Activated naive CD4-positive, alpha-beta T cell treated with anti-CD3 and anti-CD28 coated beads, Interleukin-2, amount 50 U/mL, for 16 hours (primary cell): Measurements from ENCODE around the gene HCFC1.

ENCODE experiments used
- DNase-seq: peaks from one replicate; pipeline ENCODE4 v3.0.0-alpha.2; 2020

Gene HCFC1

DNA sequence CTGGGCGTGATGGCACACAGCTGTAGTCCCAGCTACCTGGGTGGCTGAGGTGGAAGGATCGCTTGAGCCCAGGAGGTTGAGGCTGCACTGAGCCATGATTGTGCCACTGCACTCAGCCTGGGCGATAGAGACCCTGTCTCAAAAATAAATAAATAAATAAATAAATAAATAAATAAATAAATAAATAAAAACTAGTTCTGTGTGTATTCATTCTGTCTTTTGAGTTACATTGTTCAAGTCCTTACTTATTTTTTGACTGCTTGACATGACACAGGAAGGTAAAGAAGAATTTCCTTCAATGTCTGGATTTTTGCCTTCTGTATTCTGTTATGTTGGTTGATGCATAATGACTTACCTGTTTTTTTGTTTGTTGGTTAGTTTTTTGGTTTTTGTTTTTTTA, 34.6 kb downstream of the HCFC1 start:
- DNase-seq = no peak

DNA sequence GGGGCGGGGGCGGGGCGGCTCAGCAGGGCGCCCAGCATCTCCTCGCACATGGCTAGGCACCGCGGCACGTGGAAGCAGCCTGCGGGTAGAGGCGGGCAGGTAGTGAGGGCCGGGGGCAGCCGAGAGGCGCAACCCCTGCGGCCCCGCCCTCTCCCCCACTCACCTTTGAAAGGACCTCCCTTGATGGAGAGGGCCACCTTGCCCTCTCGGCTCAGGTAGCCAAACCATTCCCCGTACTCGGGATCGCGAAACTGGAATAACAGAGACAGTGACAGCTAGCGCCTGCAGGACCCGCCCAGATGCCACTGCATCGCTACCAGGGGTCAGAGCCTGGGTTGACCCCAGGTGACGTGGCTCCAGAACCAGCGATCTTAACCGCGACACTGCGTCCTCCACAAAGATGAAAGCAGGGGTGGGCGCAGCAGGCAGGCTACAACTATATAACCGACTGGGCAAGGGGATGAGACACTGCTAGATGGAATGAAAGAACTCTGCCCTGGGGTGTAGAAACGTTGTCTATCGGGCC, 36.2 kb downstream of the HCFC1 start:
- no peak for DNase-seq

DNA sequence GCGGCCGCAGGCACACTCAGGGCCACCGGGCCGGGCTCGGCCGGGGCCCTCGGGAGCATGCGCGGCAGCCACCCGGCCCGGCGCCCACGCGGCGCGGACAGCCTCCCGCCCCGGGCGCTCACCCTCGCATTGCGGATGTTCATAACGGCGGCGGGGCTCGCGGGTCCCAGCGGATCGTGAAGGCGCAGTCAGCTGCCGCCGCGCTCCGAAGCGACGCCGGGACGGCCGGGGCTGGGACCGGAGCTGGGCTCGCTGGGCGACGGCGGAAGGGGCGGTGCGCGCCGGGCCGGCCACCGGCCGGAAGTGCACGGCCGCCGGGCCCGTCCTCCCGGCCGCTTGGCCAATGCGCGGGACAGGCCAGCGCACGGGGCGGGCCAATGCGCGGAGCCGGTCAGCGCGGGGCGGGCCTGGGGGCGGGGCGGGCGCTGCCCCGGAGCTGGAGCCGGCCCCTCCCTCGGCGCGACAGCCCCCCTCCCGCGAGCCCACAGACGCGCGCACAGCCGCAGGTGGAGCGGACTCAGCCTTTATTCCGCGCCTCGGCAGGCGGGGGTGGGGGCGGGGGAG, 36.8 kb downstream of the HCFC1 start, which contains the start of gene NAA10:
NAA10 (minus strand) TSS at position 276 of the 564 bp plus-strand sequence; CDS start at position 143, 133 bp downstream.
- peak; percentile 66 for DNase-seq

DNA sequence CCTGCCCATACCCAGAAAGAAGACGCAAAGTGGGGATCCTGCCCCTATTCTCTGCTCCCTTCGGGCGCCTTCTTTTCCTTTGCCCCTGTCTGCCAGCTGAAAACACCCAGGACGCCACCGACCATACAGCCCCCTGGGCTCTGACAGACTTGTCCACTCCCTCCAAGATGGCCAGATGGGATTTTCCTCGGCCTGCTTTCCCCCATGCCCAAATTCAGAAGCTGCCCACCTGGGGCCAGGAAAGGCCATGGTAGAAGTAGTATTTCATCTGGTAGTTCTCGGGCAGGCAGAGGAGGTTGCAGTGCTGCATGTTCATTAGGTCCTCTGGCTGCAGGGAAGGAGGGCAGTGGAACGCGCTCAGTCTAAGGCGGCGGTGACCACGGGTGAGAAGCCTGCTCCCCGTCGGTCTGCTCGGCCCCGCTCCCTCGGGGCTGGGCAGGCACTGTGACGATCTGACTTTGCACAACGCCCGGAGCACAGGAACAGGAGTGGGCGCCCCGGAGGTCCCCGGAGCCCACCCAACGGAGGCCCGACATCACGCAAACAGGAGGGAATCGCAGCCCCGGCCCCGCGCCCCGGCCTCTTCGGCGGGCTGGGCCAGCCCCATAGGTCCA, 37.4 kb downstream of the HCFC1 start:
- DNase-seq = no peak

DNA sequence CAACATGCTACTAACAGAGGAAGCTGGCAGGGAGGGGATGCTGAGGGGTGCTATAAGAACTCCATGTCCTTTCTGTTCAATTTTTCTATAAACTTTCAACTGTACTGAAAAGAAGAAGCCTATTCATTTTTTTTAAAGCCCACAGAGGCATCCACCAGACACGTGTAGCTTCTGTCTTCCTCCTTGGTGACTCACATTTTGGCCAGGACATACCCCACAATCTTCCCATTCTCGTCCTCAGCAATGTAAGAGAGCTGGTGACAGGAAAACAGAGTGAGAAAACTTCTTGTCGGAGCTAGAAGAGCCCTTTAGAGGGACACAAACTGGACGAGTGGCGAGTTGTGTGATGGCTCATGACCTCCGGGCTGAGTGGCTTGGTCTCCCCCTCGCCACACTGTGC, 37.9 kb downstream of the HCFC1 start:
- no peak for DNase-seq

DNA sequence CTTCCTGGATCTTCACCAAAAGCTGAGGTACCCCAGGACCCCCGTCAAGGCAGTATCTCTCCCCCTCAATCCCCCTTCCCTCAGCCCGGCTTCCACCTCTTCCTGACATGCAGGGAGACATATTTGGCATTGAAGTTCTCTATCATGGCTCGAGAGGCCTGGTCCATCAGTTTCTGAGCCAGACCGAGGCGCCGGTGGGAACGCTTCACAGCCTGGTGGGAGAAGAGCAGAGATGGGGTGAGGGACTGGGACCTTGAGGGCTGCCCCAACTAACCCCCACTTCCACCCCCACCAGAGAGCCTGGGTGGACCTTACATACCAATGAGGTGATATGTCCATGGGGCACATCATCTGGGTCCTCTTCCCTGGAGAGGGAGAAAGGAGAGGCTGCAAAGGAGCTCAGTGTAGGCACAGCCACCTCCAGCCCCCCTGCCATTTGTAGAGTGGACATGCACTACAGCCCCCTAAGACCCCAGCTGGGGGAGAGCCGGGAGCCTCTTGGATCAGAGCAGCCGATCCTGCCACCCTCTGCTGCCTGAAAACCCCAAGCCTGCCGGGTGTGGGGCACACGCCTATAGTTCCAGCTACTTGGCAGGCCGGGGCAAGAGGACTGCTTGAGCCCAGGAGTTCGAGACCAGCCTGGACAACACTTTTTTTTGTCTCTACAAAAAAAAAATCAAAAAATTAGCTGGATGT, 39.2 kb downstream of the HCFC1 start:
- DNase-seq = no peak

DNA sequence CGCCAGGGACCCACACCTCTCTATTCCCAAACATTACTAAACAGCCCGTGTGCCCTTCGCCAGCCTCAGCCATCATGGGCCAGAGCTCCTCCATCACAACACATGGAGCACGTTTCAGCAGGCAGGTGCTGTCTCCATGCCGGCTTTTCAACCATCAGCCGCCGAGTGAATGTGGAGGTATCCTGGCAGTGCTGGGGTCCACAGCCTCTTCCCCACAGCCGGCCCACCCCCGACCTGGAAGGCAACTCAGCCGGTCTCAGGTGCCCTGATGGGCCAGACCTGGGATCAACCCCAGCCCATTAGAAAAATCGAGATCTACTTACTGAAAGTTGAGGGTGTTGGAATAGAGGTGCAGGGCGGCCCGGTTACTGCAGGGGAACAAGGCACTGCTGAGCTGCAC, 39.9 kb downstream of the HCFC1 start:
- no peak for DNase-seq

DNA sequence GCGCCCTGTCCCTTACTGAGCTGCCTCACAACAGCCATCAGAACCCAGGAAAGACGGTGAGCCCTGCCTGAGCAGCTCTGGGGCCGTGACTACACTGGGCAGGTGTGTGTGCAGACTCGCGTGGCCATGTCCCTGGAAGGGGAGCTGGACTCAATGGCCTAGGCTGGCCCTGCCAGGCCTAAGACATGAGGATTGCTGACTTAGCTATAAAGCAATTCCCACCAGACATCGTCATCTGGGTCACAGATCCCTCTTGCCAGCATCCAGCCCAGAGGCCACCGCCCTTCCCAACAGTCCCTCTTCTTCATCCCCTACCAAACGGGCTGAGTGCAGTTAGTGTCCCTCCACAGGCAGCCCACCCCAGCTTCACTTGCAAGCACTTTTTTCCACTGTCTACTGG, 40.5 kb downstream of the HCFC1 start:
- DNase-seq = no peak

DNA sequence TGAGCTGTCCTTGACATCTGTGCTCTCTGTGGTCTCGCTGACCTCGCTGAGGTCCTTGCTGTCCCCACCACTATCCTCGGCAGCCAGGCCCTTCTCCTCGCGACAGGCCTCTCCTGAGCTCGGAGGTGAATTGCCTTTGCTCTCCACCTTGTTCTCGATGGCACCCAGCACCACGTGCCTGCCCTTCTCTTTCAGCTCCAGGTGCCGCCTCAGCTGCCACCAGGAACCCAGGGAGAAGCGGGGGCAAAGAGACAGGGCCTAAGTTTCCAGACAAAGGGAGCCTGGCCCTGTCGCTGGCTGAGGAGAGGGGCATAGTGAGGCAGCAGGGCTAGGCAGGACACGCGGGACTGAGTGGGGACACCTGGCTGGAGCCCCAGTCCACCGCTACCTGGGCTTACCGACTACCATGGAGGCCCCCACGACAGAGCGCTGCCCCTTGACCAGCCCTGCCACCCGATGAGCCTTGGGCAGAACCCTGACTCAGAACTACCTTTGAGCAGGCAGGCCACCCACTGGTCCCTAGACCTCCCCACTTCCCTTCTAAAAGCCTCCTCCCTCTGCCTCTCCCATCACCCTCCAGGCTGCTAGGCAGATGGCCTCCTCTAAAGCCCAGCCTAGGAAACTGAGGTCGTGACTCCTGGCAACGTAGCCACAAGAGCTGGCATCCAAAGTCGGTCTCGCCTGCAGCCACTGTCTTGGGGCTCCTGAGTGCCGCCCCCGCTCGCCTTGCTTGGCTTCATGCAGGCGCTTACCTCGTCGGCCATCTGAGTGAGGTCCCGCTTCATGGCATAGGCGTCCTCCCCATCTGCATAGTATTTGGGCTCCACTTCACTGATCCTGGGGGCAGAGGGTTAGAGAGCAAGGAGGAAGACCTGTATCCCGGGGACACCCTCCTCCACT, 41.4 kb downstream of the HCFC1 start:
- DNase-seq = no peak

DNA sequence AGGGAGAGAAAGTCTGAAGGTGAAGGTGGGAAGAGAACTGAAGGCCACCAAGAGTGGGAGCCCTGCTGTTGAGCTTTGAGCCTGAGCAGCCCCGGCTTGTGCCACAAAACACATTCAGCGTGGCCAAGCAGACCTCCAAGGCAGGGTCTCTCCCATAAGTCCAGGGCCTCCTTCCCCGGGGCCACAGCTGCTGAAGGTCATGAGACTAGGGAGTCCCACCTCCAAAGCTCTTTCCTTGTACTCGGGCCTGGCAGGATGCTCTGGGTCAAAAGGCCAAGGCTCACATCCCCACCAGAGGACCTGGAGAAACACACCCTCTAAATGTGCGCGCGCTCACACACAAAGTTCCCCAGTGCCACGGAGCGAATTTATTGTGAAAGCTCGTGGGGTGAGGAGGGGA, 42.0 kb downstream of the HCFC1 start:
- no peak for DNase-seq

DNA sequence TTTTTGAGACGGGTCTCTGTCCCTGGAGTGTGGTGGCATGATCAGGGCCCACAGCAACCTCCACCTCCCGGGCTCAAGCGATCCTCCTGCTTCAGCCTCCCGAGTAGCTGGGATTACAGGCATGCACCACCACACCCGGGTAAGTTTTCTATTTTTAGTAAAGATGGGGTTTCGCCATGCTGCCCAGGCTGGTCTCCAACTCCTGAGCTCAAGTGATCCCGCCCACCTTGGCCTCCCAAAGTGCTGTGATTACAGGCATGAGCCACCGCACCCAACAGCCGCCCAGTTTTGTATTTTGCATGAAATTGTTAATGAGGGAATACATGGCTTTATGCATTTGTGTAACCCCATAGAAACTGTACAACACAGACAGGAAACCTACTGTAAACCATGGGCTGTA, 42.8 kb downstream of the HCFC1 start:
- DNase-seq = no peak

DNA sequence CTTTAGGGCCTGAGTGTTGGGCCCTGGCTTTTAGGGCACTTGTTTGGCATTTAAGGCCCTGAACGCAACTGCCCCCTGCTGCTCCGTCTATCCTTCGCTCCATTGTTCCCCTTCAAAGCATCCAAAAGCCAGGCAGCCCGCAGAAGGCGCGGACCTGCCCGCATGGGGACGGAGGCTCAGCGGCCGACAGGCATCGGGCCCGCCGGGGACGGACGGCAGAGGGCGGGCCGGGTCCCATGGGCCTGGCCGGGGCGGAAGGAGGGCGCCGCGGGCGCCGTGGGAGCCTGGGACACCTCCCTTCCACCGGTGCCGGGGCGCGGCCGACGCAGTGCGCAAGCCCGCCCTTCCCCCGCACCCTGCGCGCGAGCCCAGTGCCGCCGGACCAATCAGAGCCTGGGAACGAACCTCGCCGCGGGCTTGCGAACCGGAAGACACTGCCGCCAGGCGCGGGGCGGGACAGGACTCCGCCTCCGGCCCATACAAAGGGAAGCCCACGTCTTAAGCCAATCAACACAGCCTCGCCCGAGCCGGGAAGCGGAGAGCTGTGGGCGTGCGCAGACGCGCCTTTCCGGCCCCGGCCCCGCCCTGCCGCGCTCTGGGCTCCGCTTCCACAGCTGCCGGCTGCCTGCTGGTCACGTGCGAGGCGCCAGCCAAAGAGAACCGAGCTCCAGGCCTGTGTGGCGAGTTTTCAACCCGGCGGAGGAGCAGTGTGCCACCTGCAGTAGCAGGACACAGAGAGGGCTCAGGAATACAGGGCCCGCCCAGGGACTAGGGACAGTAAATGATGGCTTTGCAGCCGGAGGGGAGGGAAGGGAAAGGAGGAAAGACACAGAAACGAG, 43.5 kb downstream of the HCFC1 start:
- peak; percentile 92 for DNase-seq

DNA sequence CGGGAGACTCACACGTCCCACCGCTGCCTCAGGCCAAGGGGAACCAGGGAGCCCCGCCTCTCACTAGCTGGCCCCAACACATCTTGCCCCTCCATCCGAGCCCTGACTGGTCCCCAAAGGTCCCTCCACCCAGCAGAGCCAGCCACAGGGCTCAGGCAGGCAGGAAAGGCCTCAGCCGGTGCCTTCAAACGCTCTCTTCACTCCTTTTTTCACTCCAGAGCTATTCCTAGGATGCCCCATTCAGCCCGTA, 44.0 kb downstream of the HCFC1 start:
- DNase-seq = no peak

DNA sequence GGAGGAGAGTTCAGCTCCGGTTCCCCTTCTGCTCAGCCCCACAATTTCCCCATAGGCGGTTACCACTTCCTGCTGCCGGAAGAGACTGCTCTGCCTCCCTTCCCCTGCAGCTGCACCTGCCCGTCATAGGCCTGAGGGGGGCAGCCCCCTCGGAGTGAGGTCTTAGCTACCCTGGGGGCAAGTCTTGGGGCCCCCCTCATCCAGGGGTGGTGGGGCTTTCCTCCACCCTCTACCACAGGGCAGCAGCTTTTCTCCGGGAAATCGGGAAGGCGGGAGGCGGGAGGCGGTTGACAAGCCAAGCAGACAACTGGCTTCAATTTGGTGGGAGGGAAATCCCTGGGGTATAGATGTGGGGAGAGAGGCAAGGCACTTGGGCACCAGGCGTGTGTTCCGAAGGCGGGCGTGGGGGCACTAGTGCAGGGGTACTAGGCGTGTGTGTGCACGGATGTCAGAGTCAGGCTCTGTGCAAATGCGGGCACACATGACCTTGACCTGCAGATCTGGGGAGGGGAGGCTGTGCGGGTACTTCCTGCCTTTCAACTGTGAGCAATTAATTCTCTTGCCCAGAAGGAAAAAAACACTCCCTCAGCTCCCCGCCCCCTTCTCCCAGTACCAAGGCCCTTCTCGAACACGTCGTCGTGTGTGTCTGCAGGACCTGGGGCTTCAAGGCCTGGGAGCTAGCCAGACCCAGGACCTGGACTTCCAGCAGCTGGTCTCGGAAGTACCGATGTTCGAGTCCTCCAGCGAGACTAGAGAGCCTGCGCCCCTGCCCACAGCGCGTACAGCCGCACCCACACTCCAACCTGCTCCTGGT, 44.6 kb downstream of the HCFC1 start:
- peak; percentile 67 for DNase-seq

DNA sequence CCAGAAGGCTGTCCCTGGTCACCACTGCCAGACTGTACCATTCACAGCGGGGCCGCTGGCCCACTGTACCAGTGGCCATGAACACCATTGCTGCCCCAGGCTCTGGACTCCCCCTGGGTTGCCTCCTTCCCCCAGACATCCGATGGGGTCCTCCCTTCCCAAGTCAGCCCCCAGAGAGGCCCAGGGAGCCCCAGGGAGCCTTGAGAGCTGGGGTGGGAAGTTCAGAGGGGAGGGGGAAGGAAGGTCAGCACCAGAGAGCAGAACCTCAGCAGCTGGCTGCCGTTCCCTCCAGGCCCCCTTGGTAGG, 45.1 kb downstream of the HCFC1 start:
- no peak for DNase-seq

DNA sequence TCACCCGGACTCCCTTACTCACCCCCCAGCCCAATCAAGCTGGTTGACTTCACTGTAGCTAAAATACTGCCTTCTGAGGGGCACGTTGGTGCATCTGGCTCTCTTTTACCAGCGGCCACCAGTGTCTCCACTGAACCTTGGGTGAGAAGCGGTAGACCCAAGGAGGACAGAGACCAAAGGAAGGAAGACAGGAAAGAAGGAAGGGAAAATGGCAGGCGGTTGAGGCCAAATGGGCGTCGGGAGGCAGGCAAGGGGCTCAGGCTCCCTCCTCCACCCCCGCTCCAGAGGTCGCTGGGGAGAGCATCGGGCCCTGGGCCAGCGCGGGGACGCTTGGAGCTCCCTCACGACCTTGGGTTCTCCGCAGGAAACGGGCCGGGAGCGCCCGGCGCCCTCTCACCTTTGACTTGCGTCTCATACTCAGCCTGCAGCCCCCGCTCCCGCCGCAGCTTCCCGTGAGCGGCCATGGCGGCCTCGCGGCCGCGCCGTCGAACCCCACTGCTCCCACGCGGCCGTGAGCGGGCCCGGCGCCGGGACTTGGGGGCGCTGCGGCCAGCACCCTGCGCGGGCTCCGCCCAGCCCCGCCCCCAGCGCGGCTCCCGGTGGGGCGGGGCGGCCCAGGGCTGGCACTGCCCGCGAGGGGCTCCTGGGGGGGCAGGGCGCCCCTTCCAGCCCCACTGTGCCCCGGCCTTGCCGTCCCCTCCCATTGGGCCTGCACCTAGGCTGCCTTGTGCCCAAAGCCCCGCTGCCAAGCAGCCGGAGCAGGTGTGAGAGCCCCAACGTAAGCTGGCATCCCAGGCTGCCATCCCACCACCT, 45.7 kb downstream of the HCFC1 start, which contains the start of gene ARHGAP4:
ARHGAP4 (minus strand) TSS at position 526 of the 813 bp plus-strand sequence; CDS start at position 464, 62 bp downstream.
- DNase-seq = peak; percentile 46

DNA sequence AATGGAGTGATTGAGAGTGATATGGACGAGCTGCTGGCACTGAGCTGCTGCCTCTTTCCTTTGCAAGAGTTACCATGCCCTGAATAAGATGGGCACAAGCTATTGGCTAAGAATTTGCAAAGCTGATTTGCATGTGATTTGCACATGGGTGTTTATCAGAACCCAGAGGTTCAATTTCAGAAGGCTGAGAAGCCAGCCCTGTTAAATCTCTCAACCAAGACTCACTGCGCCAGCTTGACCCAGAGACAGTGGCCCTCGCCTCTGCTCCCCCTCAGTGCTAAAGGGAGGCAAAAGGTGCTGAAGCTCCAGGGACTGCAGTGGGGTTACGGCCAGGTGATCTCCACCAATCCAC, 46.3 kb downstream of the HCFC1 start:
- DNase-seq = no peak

DNA sequence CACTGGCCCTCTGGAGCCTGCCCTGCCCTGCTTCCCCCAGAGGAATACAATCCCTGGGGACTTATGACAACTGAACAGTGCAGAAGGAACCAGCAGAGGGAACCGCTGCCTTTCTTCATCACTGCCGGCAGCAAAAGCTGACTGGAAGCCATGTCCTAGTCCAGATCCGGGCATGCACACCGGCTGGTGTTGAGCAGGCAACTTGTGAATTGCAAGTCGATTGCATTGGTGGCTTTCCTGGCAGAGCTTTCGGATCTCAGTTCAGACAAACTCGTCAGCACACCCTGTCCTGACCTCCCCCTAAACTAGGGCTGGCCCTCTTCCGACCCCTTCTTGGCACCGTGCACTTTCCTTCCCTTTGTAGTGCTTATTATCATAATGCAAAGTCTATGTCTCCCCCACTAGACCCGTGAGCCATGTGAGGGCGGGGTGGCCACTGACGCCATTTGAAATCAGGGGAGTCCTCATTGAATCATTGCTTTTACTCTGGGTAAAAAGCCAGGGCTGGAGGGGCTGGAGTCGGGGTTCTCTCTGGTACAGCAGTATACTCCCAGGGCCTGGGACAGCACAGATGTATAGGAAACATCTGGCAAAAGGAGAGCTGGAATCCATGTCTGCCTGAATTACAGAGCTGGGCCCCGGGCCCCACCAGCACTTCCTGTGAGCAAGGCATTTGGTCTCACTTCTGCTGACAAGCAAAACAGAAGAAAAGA, 47.3 kb downstream of the HCFC1 start:
- no peak for DNase-seq

DNA sequence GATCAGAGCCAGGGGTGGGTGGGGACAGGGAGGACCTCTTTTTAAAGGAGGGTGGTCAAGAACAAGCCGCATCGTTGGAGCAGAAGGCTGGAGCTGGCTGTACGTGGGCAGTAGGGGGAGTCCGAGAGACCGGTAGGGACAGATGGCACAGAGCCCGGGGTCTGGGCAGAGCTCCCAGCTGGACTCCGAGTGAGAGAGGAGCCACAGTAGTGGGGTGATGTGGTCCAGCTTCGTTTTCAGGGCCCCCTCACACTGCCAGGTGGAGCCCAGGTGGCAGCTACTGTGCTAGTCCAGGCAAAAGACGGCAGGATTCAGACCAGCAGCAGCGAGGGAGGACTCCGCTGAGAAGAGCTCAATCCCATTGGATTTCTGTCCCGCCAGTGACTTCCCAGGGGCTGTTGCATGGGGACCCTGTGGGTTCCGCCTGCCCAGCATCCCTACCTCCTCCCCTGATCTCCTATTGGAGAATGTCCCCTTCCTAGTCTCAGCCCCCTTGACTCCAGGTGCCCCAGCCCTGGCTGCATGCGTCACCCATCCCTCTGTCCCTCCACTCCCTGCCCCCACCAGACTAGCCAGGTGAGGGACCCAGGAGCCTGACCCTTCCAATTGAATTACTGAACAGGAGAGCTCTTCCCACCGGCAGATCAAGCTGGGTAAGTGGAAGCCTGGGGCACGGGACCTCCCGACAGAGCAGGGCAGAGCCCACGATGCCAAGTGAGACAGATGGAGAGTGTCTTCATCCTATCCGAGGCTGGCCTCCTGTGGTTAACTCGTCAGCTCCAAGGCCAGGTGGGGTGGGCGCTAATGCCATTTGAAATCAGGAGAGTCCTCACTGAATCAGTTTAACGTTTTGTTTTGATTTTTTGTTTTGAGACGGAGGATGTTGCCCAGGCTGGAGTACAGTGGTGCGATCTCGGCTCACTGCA, 48.4 kb downstream of the HCFC1 start:
- no peak for DNase-seq
